HepG2 (cell line): ENCODE results near the gene EVL. TPM values are rescaled to one million over a fixed set of nuclear protein-coding genes. Genes with fewer than 3 reads are reported as not detected.

Experiments used
- EEA1 ChIP-seq: sonication (generic); formaldehyde crosslinking; IDR thresholded peaks from 2 replicates; pipeline ENCODE4 v1.5.1; 2020; ENCODE audit warnings: mild to moderate bottlenecking, missing genetic modification reagents, borderline replicate concordance
- KAT8 ChIP-seq: IDR thresholded peaks from 2 replicates; pipeline ENCODE4 v1.6.1; 2016; ENCODE audit warnings: missing genetic modification reagents, missing compliant biosample characterization
- MTA1 ChIP-seq: sonication (generic); formaldehyde crosslinking; IDR thresholded peaks from 2 replicates; pipeline ENCODE4 v1.4.0; 2020; ENCODE audit warnings: missing genetic modification reagents, mild to moderate bottlenecking, borderline replicate concordance
- NR2F6 ChIP-seq, 2 experiments: IDR thresholded peaks; 2 replicates each; pipeline ENCODE4 v1.6.1; 2016; ENCODE audit warnings: antibody characterized with exemption in 1 of 2, mild to moderate bottlenecking in 1 of 2
- ZFP36L1 ChIP-seq: sonication (generic); formaldehyde crosslinking; IDR thresholded peaks from 2 replicates; pipeline ENCODE4 v1.8.0; 2022; ENCODE audit warnings: mild to moderate bottlenecking, missing genetic modification reagents, moderate library complexity
- ZNF737 ChIP-seq: sonication (generic); formaldehyde crosslinking; IDR thresholded peaks from 2 replicates; pipeline ENCODE4 v1.5.0; 2020; ENCODE audit warnings: missing genetic modification reagents, mild to moderate bottlenecking, borderline replicate concordance
- ZSCAN9 ChIP-seq: IDR thresholded peaks from 2 replicates; pipeline ENCODE4 v1.6.1; 2016; ENCODE audit warnings: borderline replicate concordance
- polyA plus RNA-seq, 8 experiments: library from polyadenylated mRNA; depleted of rRNA in 3 of 8; stranded (reverse) in 7 of 8; unstranded in 1 of 8; fragments of >200 nt; fragmentation: Illumina TruSeq in 4 of 8; extraction: Trizol in 4 of 8; gene quantifications; 2 replicates each; pipeline versions ENCODE4 v1.2.1 to v1.2.3, GENCODE V29; 2011 to 2016; ENCODE audit warnings: low read depth in 4 of 8, missing spikeins in 1 of 8, mixed read lengths in 1 of 8; ENCODE audit not compliant: insufficient read depth in 1 of 8
- total RNA-seq, 5 experiments: library from RNA; depleted of rRNA; stranded (reverse); fragments of >200 nt; fragmentation: Illumina TruSeq; extraction: Trizol; gene quantifications; 2 replicates each; pipeline ENCODE4 v1.2.3, GENCODE V29; 2016; ENCODE audit warnings: low read depth in 1 of 5
- TF ChIP-seq, protein P1 (sequence below): sonication (generic); formaldehyde crosslinking; IDR thresholded peaks from 2 replicates; pipeline ENCODE4 v1.4.0; 2020; ENCODE audit warnings: missing genetic modification reagents
- TF ChIP-seq, protein P2 (sequence below): sonication (generic); formaldehyde crosslinking; IDR thresholded peaks from 2 replicates; pipeline ENCODE4 v1.8.0; 2022; ENCODE audit warnings: low read depth, missing genetic modification reagents
- TF ChIP-seq, protein P3 (sequence below): sonication (generic); formaldehyde crosslinking; IDR thresholded peaks from 2 replicates; pipeline ENCODE4 v1.4.0; 2020; ENCODE audit warnings: missing genetic modification reagents
- TF ChIP-seq, protein P4 (sequence below): sonication (generic); formaldehyde crosslinking; IDR thresholded peaks from 2 replicates; pipeline ENCODE4 v1.9.0; 2021; ENCODE audit warnings: missing genetic modification reagents, borderline replicate concordance

The EVL gene
- total and polyA plus RNA-seq, 2 of the 13 experiments (the other 11 are each of a cell fraction or from before 2014, with no cell fraction given): 15.1 to 31.2 TPM

DNA sequence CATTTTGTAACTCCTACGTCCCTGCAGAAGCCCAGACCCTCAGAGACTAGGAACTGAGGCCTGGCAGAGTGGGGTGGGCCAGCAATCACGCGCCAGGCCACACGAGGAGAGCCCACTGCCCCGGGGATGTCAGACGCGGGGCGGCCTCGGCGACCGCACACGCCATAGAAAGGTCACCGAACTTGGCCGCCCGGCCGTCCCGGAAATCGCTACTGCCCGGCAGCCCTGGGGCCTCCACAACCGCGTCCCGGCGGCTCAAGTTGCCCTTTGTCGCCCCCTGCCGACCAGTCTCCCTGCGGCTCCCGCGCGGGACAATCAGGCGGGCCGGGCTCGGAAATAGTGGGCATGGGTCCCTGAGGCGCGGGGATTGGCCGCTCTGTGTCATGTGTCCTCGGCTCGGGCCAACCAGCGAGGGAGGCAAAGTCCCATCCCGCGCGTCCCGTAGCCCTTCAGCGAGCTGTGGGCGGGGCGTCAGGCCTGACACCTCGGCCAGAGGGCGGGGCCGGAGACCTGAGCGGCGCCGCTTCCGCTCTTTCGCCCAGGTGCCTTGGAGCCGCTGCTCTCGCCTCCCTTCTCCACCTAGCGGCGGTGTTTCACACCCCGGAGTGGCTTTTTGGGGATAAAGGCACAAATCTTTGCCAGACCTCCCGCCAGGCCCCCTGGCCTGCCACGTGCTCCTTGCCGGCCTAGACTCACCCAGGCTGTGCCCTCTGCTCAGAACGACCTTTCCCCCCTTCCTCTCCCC, 127.6 kb downstream of the EVL start (continued):
- TF ChIP-seq, protein P1, sequence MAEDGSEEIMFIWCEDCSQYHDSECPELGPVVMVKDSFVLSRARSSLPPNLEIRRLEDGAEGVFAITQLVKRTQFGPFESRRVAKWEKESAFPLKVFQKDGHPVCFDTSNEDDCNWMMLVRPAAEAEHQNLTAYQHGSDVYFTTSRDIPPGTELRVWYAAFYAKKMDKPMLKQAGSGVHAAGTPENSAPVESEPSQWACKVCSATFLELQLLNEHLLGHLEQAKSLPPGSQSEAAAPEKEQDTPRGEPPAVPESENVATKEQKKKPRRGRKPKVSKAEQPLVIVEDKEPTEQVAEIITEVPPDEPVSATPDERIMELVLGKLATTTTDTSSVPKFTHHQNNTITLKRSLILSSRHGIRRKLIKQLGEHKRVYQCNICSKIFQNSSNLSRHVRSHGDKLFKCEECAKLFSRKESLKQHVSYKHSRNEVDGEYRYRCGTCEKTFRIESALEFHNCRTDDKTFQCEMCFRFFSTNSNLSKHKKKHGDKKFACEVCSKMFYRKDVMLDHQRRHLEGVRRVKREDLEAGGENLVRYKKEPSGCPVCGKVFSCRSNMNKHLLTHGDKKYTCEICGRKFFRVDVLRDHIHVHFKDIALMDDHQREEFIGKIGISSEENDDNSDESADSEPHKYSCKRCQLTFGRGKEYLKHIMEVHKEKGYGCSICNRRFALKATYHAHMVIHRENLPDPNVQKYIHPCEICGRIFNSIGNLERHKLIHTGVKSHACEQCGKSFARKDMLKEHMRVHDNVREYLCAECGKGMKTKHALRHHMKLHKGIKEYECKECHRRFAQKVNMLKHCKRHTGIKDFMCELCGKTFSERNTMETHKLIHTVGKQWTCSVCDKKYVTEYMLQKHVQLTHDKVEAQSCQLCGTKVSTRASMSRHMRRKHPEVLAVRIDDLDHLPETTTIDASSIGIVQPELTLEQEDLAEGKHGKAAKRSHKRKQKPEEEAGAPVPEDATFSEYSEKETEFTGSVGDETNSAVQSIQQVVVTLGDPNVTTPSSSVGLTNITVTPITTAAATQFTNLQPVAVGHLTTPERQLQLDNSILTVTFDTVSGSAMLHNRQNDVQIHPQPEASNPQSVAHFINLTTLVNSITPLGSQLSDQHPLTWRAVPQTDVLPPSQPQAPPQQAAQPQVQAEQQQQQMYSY (CRISPR knock-in tag): peak; percentile 69; the same call in 1 of the 2 replicates
- TF ChIP-seq KAT8 (CRISPR knock-in tag): peak; percentile 95
- no peak; the same call in 1 of the 2 replicates for TF ChIP-seq ZSCAN9 (CRISPR knock-in tag)
- TF ChIP-seq ZNF737 (CRISPR knock-in tag): 0 out of 2 replicates have a peak, but pooled peaks have one; percentile 21
- TF ChIP-seq EEA1: no peak
- TF ChIP-seq MTA1: 0 out of 2 replicates have a peak, but pooled peaks have one; percentile 38
- TF ChIP-seq NR2F6 (IDR thresholded peaks at IDR 0.05): peak; percentile 77
- TF ChIP-seq NR2F6 (CRISPR knock-in tag; IDR thresholded peaks at IDR 0.05): peak; percentile 89
- TF ChIP-seq, protein P2, sequence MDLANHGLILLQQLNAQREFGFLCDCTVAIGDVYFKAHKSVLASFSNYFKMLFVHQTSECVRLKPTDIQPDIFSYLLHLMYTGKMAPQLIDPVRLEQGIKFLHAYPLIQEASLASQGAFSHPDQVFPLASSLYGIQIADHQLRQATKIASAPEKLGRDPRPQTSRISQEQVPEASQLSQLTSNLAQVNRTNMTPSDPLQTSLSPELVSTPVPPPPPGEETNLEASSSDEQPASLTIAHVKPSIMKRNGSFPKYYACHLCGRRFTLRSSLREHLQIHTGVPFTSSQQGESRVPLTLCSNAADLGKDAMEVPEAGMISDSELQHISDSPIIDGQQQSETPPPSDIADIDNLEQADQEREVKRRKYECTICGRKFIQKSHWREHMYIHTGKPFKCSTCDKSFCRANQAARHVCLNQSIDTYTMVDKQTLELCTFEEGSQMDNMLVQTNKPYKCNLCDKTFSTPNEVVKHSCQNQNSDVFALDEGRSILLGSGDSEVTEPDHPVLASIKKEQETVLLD: peak; percentile 74; the same call in 1 of the 2 replicates
- TF ChIP-seq, protein P3, sequence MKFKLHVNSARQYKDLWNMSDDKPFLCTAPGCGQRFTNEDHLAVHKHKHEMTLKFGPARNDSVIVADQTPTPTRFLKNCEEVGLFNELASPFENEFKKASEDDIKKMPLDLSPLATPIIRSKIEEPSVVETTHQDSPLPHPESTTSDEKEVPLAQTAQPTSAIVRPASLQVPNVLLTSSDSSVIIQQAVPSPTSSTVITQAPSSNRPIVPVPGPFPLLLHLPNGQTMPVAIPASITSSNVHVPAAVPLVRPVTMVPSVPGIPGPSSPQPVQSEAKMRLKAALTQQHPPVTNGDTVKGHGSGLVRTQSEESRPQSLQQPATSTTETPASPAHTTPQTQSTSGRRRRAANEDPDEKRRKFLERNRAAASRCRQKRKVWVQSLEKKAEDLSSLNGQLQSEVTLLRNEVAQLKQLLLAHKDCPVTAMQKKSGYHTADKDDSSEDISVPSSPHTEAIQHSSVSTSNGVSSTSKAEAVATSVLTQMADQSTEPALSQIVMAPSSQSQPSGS (CRISPR knock-in tag): peak; percentile 72
- TF ChIP-seq ZFP36L1: peak; percentile 65; the same call in 1 of the 2 replicates
- TF ChIP-seq, protein P4, sequence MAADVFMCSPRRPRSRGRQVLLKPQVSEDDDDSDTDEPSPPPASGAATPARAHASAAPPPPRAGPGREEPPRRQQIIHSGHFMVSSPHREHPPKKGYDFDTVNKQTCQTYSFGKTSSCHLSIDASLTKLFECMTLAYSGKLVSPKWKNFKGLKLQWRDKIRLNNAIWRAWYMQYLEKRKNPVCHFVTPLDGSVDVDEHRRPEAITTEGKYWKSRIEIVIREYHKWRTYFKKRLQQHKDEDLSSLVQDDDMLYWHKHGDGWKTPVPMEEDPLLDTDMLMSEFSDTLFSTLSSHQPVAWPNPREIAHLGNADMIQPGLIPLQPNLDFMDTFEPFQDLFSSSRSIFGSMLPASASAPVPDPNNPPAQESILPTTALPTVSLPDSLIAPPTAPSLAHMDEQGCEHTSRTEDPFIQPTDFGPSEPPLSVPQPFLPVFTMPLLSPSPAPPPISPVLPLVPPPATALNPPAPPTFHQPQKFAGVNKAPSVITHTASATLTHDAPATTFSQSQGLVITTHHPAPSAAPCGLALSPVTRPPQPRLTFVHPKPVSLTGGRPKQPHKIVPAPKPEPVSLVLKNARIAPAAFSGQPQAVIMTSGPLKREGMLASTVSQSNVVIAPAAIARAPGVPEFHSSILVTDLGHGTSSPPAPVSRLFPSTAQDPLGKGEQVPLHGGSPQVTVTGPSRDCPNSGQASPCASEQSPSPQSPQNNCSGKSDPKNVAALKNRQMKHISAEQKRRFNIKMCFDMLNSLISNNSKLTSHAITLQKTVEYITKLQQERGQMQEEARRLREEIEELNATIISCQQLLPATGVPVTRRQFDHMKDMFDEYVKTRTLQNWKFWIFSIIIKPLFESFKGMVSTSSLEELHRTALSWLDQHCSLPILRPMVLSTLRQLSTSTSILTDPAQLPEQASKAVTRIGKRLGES (CRISPR knock-in tag): no peak
